HCT116 (cell line): ENCODE data around the gene PEX19. TPM values are rescaled to one million over a fixed set of nuclear protein-coding genes. Genes with fewer than 3 reads are reported as not detected.

Source experiments
- ATAC-seq: fragments of 200-7000 bp; cut with Tn5 transposase; 2 replicates; pipeline ENCODE4 v1.9.1; 2020; ENCODE audit warnings: mild to moderate bottlenecking, moderate library complexity
- BruUV-seq: library from RNA; stranded (reverse); fragments of 400-500 nt; replicated peaks from 2 replicates; lab custom pipeline; 2021; lab: Mats Ljungman, UMichigan
- CTCF ChIA-PET: fragments of 300-600 bp; sonication (Branson Sonifier 250); formaldehyde crosslinking; loops from one replicate; lab custom pipeline; 2021; ENCODE audit warnings: antibody characterized with exemption; lab: Charles Lee
- POLR2A ChIA-PET: fragments of 300-600, 350-600 bp; sonication (Branson Sonifier 250); formaldehyde crosslinking; loops from one replicate; lab custom pipeline; 2021; ENCODE audit warnings: antibody characterized with exemption; lab: Charles Lee
- RAD21 ChIA-PET, 2 experiments: fragments of 300-600 bp; sonication (Branson Sonifier 250); formaldehyde crosslinking; loops; one replicate each; lab custom pipeline; 2023; ENCODE audit warnings: low total read pairs in 2 of 2; ENCODE audit not compliant: uncharacterized antibody in 2 of 2, unreplicated experiment in 2 of 2, low non-redundant PET in 1 of 2; lab: Charles Lee
- DNase-seq: peaks from one replicate; pipeline ENCODE4 v3.0.0-alpha.2; 2010; ENCODE audit warnings: low read depth, low spot score
- H2AFZ ChIP-seq: fragments of 200-600 bp; shearing (Covaris generic), sonication (generic); 2 replicates; pipeline ENCODE4 v1.6.1; 2017; ENCODE audit warnings: low read depth, mixed run types, mixed read lengths, antibody characterized with exemption, low read length; ENCODE audit not compliant: poor library complexity, severe bottlenecking
- H3K27ac ChIP-seq: 2 replicates; pipeline ENCODE4 v1.5.1; 2012; ENCODE audit warnings: low read depth, low read length
- H3K27me3 ChIP-seq: fragments of 200-600 bp; sonication (generic); 2 replicates; pipeline ENCODE4 v1.6.1; 2016; ENCODE audit warnings: mixed run types, low read length, mixed read lengths; ENCODE audit not compliant: insufficient read depth
- H3K36me3 ChIP-seq, 2 experiments: fragments of 200-500 bp in 1 of 2; fragments of 200-600 bp in 1 of 2; sonication (Bioruptor generic) in 1 of 2; sonication (generic) in 1 of 2; 2 replicates each; pipeline versions ENCODE4 v1.5.1 to v1.6.1; 2014 to 2016; ENCODE audit warnings: low read length in 2 of 2, inconsistent platforms in 1 of 2, mixed read lengths in 1 of 2, mixed run types in 1 of 2; ENCODE audit not compliant: insufficient read depth in 2 of 2, control insufficient read depth in 1 of 2
- H3K4me1 ChIP-seq, 2 experiments: fragments of 200-600 bp in 1 of 2; sonication (generic) in 1 of 2; 2 replicates each; pipeline versions ENCODE4 v1.5.1 to v1.6.1; 2012 to 2017; ENCODE audit warnings: low read length in 2 of 2, inconsistent platforms in 1 of 2, mild to moderate bottlenecking in 1 of 2, mixed read lengths in 1 of 2, mixed run types in 1 of 2, moderate library complexity in 1 of 2; ENCODE audit not compliant: insufficient read depth in 2 of 2, control insufficient read depth in 1 of 2
- H3K4me2 ChIP-seq: fragments of 200-600 bp; sonication (generic); 2 replicates; pipeline ENCODE4 v1.6.1; 2017; ENCODE audit warnings: mixed run types, low read length, mixed read lengths
- H3K4me3 ChIP-seq, 2 experiments: fragments of 200-600 bp in 1 of 2; sonication (generic) in 1 of 2; replicated peaks in 1 of 2; 2 replicates each; pipeline ENCODE4 v1.5.1; 2011 to 2016; ENCODE audit warnings: low read length in 2 of 2, control low read depth in 1 of 2, low read depth in 1 of 2, mild to moderate bottlenecking in 1 of 2, mixed read lengths in 1 of 2, mixed run types in 1 of 2
- H3K79me2 ChIP-seq: fragments of 200-600 bp; sonication (generic); 2 replicates; pipeline ENCODE4 v1.6.1; 2017; ENCODE audit warnings: mild to moderate bottlenecking, mixed run types, low read length, moderate library complexity, mixed read lengths; ENCODE audit not compliant: insufficient read depth
- H3K9ac ChIP-seq: fragments of 200-600 bp; sonication (generic); 2 replicates; pipeline ENCODE4 v1.6.1; 2016; ENCODE audit warnings: low read length, mixed read lengths
- H3K9me2 ChIP-seq: fragments of 200-600 bp; sonication (generic), shearing (Covaris generic); 2 replicates; pipeline ENCODE4 v1.6.1; 2017; ENCODE audit warnings: mixed run types, mild to moderate bottlenecking, moderate library complexity; ENCODE audit not compliant: insufficient read depth
- H3K9me3 ChIP-seq, 2 experiments: fragments of 200-500 bp in 1 of 2; fragments of 200-600 bp in 1 of 2; sonication (Bioruptor generic) in 1 of 2; sonication (generic) in 1 of 2; 2 replicates each; pipeline ENCODE4 v1.6.1; 2014 to 2017; ENCODE audit warnings: low read length in 2 of 2, mixed read lengths in 2 of 2, inconsistent platforms in 1 of 2, low read depth in 1 of 2, mild to moderate bottlenecking in 1 of 2, mixed run types in 1 of 2, moderate library complexity in 1 of 2; ENCODE audit not compliant: control insufficient read depth in 1 of 2, insufficient read depth in 1 of 2
- H4K20me1 ChIP-seq: fragments of 200-600 bp; sonication (generic), shearing (Covaris generic); 2 replicates; pipeline ENCODE4 v1.6.1; 2017; ENCODE audit warnings: mixed run types, mild to moderate bottlenecking, moderate library complexity; ENCODE audit not compliant: insufficient read depth
- CBX3 ChIP-seq: IDR thresholded peaks from 2 replicates; pipeline ENCODE4 v1.6.1; 2012; ENCODE audit warnings: low read depth
- CEBPB ChIP-seq: IDR thresholded peaks from 2 replicates; pipeline ENCODE4 v1.6.1; 2012; ENCODE audit warnings: low read depth
- ELF1 ChIP-seq: IDR thresholded peaks from 2 replicates; pipeline ENCODE4 v1.6.1; 2012; ENCODE audit warnings: low read depth, borderline replicate concordance
- FOSL1 ChIP-seq: IDR thresholded peaks from 2 replicates; pipeline ENCODE4 v1.6.1; 2012; ENCODE audit warnings: low read depth
- POLR2A ChIP-seq: IDR thresholded peaks from 2 replicates; pipeline ENCODE4 v1.7.0; 2011; ENCODE audit warnings: borderline replicate concordance; ENCODE audit not compliant: insufficient read depth, insufficient read length; ENCODE audit errors: extremely low read depth
- POLR2AphosphoS5 ChIP-seq: IDR thresholded peaks from 2 replicates; pipeline ENCODE4 v1.6.1; 2011; ENCODE audit warnings: mild to moderate bottlenecking, low read depth, low read length, moderate library complexity
- RAD21 ChIP-seq: IDR thresholded peaks from 2 replicates; pipeline ENCODE4 v1.6.1; 2012; ENCODE audit warnings: low read depth, mild to moderate bottlenecking
- SIN3A ChIP-seq: IDR thresholded peaks from 2 replicates; pipeline ENCODE4 v1.6.1; 2012; ENCODE audit warnings: low read depth
- SP1 ChIP-seq: IDR thresholded peaks from 2 replicates; pipeline ENCODE4 v1.6.1; 2012; ENCODE audit warnings: low read depth
- TCF7L2 ChIP-seq: IDR thresholded peaks from 2 replicates; pipeline ENCODE4 v1.7.0; 2011; ENCODE audit warnings: borderline replicate concordance, inconsistent platforms; ENCODE audit not compliant: insufficient read depth, insufficient read length; ENCODE audit errors: extremely low read depth
- YY1 ChIP-seq: IDR thresholded peaks from 2 replicates; pipeline ENCODE4 v1.6.1; 2011; ENCODE audit warnings: low read length, low read depth, moderate library complexity, mild to moderate bottlenecking; ENCODE audit not compliant: insufficient replicate concordance; ENCODE audit errors: extremely low read depth
- ZBTB33 ChIP-seq: IDR thresholded peaks from 2 replicates; pipeline ENCODE4 v1.6.1; 2011; ENCODE audit warnings: mild to moderate bottlenecking, low read length, moderate library complexity; ENCODE audit not compliant: insufficient replicate concordance; ENCODE audit errors: extremely low read depth
- ZFX ChIP-seq: fragments of 450-650 bp; IDR thresholded peaks from 2 replicates; pipeline ENCODE4 v1.6.1; 2017
- ZNF274 ChIP-seq: fragments of 200-500 bp; sonication (Bioruptor generic); IDR thresholded peaks from 2 replicates; pipeline ENCODE4 v1.6.1; 2014; ENCODE audit warnings: mild to moderate bottlenecking, low read depth, low read length, inconsistent platforms
- intact Hi-C: fragments of 100-400 bp; cut with micrococcal nuclease; formaldehyde crosslinking; loops from 2 replicates; pipeline ENCODE4 v1.10.0; 2022
- total RNA-seq: library from RNA; stranded (reverse); gene quantifications from one replicate; pipeline ENCODE4 v1.2.1, GENCODE V29; 2021; ENCODE audit not compliant: unreplicated experiment

The PEX19 gene
- total RNA-seq, 1 experiment from 2014 or later, result 35.9 TPM

- H4K20me1 ChIP-seq, result no peaks in the 10 kb centered on the region; the same call in 1 of the 2 replicates
- H3K4me3 ChIP-seq, result no peak overlapping the region
- H3K79me2 ChIP-seq, result peaks cover 78% of the 10 kb centered on the region
- H3K9me2 ChIP-seq, result no peaks in the 10 kb centered on the region
- no peaks in the 10 kb centered on the region for H3K27me3 ChIP-seq
- no peak overlapping the region for H2AFZ ChIP-seq
- BruUV-seq, result no TSS peak
- intact Hi-C loops, result no loop called here
- H3K9ac ChIP-seq, result no peak overlapping the region
- H3K9me3 ChIP-seq, result no peaks in the 10 kb centered on the region
- DNase-seq (no peak), ATAC-seq (no peak)
- RAD21 ChIA-PET, result no interaction called here
- H3K27ac ChIP-seq, result peak overlapping the region; percentile 24; the same call in 1 of the 2 replicates
- CTCF ChIA-PET, result no interaction called here
- TF ChIP-seq SP1 (no peak), ZFX (no peak), TCF7L2 (no peak), FOSL1 (no peak), ZBTB33 (no peak), ELF1 (no peak), RAD21 (no peak), SIN3A (no peak), CEBPB (no peak), ZNF274 (no peak), CBX3 (no peak), POLR2A (no peak), POLR2AphosphoS5 (no peak), YY1 (no peak)
- peaks cover 26 to 32% of the 10 kb centered on the region in 2 experiments for H3K4me1 ChIP-seq
- POLR2A ChIA-PET, result interaction anchor here (1.1 kb wide), 1 partner anchor 92 kb away, joined by 3 read pairs; no protein-coding TSS in a partner anchor
- 0 out of 4 replicates have a peak, but pooled peaks cover 0 to 5% of the 10 kb centered on the region in 2 experiments for H3K36me3 ChIP-seq
- peak overlapping the region; percentile 35; the same call in 1 of the 2 replicates for H3K4me2 ChIP-seq
Measured at GRCh38 chr1:160256396-160257046, 28.4 kb downstream of the PEX19 start.
